Activated CD8-positive, alpha-beta T cell treated with anti-CD3 and anti-CD28 coated beads for 36 hours (primary cell): ENCODE data around the gene CRP. TPM values are rescaled to one million over a fixed set of nuclear protein-coding genes. Genes with fewer than 3 reads are reported as not detected.

Experiments
- ATAC-seq: fragments of 200-7000 bp; cut with Tn5 transposase; one replicate; pipeline ENCODE4 v1.10.0; 2021; ENCODE audit warnings: mild to moderate bottlenecking, moderate library complexity
- CTCF ChIA-PET: fragments of 350-600 bp; sonication (Branson Sonifier 250); formaldehyde crosslinking; loops from one replicate; lab custom pipeline; 2021; ENCODE audit warnings: antibody characterized with exemption; lab: Charles Lee
- POLR2A ChIA-PET: fragments of 350-600 bp; sonication (Branson Sonifier 250); formaldehyde crosslinking; loops from one replicate; lab custom pipeline; 2021; ENCODE audit warnings: antibody characterized with exemption; lab: Charles Lee
- DNase-seq: peaks from one replicate; pipeline ENCODE4 v3.0.0-alpha.2; 2020
- H3K27ac Mint-ChIP-seq: one replicate; pipeline ENCODE4 v1.8.0; 2021; ENCODE audit warnings: mild to moderate bottlenecking, mixed read lengths
- H3K27me3 Mint-ChIP-seq: one replicate; pipeline ENCODE4 v1.8.0; 2021; ENCODE audit warnings: mixed read lengths
- H3K36me3 Mint-ChIP-seq: one replicate; pipeline ENCODE4 v1.8.0; 2021; ENCODE audit warnings: low read depth, mixed read lengths
- H3K4me1 Mint-ChIP-seq: one replicate; pipeline ENCODE4 v1.8.0; 2021; ENCODE audit warnings: low read depth, mixed read lengths
- H3K4me3 Mint-ChIP-seq: one replicate; pipeline ENCODE4 v1.8.0; 2021; ENCODE audit warnings: mild to moderate bottlenecking, moderate library complexity, mixed read lengths
- H3K9me3 Mint-ChIP-seq: one replicate; pipeline ENCODE4 v1.8.0; 2021; ENCODE audit warnings: mixed read lengths
- intact Hi-C: fragments of 100-400 bp; cut with micrococcal nuclease; formaldehyde crosslinking; loops from one replicate; pipeline ENCODE4 v1.10.0; 2022
- total RNA-seq, 2 experiments: library from RNA; stranded (reverse); gene quantifications; one replicate each; pipeline ENCODE4 v1.2.3, GENCODE V29; 2021
- TF ChIP-seq, protein P1 (sequence below): fragments of 200-600 bp; IDR thresholded peaks from one replicate; pipeline ENCODE4 v1.8.0; 2022; ENCODE audit warnings: antibody characterized with exemption, mild to moderate bottlenecking

The CRP gene, protein sequence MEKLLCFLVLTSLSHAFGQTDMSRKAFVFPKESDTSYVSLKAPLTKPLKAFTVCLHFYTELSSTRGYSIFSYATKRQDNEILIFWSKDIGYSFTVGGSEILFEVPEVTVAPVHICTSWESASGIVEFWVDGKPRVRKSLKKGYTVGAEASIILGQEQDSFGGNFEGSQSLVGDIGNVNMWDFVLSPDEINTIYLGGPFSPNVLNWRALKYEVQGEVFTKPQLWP
- not detected for total RNA-seq

- Mint-ChIP-seq H3K27ac (no peak within 1 kb of the TSS), H3K4me1 (no peaks in the 10 kb centered on the region), H3K36me3 (peaks cover 4% of the 10 kb centered on the region), H3K27me3 (peaks cover 20% of the 10 kb centered on the region), H3K9me3 (peaks cover 12% of the 10 kb centered on the region), H3K4me3 (no peak within 1 kb of the TSS)
- ChIA-PET POLR2A (no interaction called here), CTCF (no interaction called here)
- ATAC-seq (no peak), DNase-seq (no peak)
- intact Hi-C loops = no loop called here
- TF ChIP-seq, protein P1, sequence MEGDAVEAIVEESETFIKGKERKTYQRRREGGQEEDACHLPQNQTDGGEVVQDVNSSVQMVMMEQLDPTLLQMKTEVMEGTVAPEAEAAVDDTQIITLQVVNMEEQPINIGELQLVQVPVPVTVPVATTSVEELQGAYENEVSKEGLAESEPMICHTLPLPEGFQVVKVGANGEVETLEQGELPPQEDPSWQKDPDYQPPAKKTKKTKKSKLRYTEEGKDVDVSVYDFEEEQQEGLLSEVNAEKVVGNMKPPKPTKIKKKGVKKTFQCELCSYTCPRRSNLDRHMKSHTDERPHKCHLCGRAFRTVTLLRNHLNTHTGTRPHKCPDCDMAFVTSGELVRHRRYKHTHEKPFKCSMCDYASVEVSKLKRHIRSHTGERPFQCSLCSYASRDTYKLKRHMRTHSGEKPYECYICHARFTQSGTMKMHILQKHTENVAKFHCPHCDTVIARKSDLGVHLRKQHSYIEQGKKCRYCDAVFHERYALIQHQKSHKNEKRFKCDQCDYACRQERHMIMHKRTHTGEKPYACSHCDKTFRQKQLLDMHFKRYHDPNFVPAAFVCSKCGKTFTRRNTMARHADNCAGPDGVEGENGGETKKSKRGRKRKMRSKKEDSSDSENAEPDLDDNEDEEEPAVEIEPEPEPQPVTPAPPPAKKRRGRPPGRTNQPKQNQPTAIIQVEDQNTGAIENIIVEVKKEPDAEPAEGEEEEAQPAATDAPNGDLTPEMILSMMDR = no peak
These were observed at the start of gene CRP for GRCh38 chr1:159714529-159714928. Gene CRP (minus strand): TSS chr1:159714589. CDS start chr1:159714485, 104 bp downstream.

DNA sequence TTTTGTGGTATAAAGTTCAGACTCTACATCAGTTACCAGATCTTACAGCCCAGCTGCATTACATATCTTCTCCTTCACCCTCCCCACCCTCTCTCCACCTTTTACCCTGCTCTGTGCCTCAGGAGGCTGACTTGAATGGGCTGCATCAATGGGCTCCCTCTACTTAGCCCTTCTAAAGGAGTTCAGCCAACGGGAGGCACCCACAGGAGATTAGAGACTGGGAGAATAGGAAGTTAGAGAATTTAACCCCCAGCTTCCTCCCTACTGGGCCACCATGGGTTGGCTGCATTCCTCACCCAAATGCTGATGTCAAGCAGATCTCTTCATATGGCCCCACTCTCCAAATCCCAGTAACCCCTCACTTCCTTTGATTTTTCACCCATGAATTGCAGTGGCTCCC is 49.3 kb upstream of the CRP start:
- CTCF ChIA-PET = interaction anchor here (0.8 kb wide), 1 partner anchor 33 kb away, joined by 3 read pairs; no protein-coding TSS in a partner anchor
- H3K27ac Mint-ChIP-seq = no peak overlapping the region
- ATAC-seq = no peak

GRCh38 chr1:159756397-159756796 is 42.0 kb upstream of the CRP start:
- H3K36me3 Mint-ChIP-seq = no peaks in the 10 kb centered on the region
- H3K27me3 Mint-ChIP-seq = peaks cover 1% of the 10 kb centered on the region
- ChIA-PET POLR2A (no interaction called here), CTCF (no interaction called here)
- H3K9me3 Mint-ChIP-seq = no peaks in the 10 kb centered on the region
- TF ChIP-seq, protein P1 = no peak
- ATAC-seq (no peak), DNase-seq (no peak)
- H3K4me1 Mint-ChIP-seq = no peaks in the 10 kb centered on the region
- intact Hi-C loops = no loop called here
- H3K4me3 Mint-ChIP-seq = no peak overlapping the region
- H3K27ac Mint-ChIP-seq = no peak overlapping the region

More for the DNA sequence above, 49.3 kb upstream of the CRP start:
- DNase-seq = no peak
- Mint-ChIP-seq H3K36me3 (no peaks in the 10 kb centered on the region), H3K27me3 (peaks cover 5% of the 10 kb centered on the region), H3K4me3 (no peak overlapping the region), H3K9me3 (no peaks in the 10 kb centered on the region), H3K4me1 (no peaks in the 10 kb centered on the region)
- POLR2A ChIA-PET = interaction anchor here (1.0 kb wide), 1 partner anchor 53 kb away, joined by 3 read pairs; no protein-coding TSS in a partner anchor
- intact Hi-C loops = no loop called here
- TF ChIP-seq, protein P1 = no peak

GRCh38 chr1:159755451-159756007 is 41.1 kb upstream of the CRP start:
- DNase-seq (no peak), ATAC-seq (no peak)
- Mint-ChIP-seq H3K9me3 (no peaks in the 10 kb centered on the region), H3K27me3 (peaks cover 3% of the 10 kb centered on the region), H3K4me1 (no peaks in the 10 kb centered on the region), H3K4me3 (no peak overlapping the region), H3K36me3 (no peaks in the 10 kb centered on the region), H3K27ac (no peak overlapping the region)
- ChIA-PET POLR2A (no interaction called here), CTCF (no interaction called here)
- intact Hi-C loops = no loop called here
- TF ChIP-seq, protein P1 = no peak

GRCh38 chr1:159753386-159753785 is 39.0 kb upstream of the CRP start:
- Mint-ChIP-seq H3K9me3 (no peaks in the 10 kb centered on the region), H3K4me1 (no peaks in the 10 kb centered on the region), H3K27me3 (peaks cover 3% of the 10 kb centered on the region), H3K27ac (no peak overlapping the region), H3K4me3 (no peak overlapping the region), H3K36me3 (no peaks in the 10 kb centered on the region)
- ChIA-PET POLR2A (no interaction called here), CTCF (no interaction called here)
- intact Hi-C loops = no loop called here
- DNase-seq = no peak
- TF ChIP-seq, protein P1 = no peak
- no peak for ATAC-seq
